Common myeloid progenitor, CD34-positive (primary cell): ENCODE measurements around the gene MKI67.
A peak's percentile ranks its signal among the peaks of the same experiment; 100 is the strongest.
"Not testable (repeated sequence)": the region's sequence is repeated elsewhere in the genome, so short reads cannot be mapped to it uniquely, and the experiment has no call there.

ENCODE experiments used
- CTCF ChIA-PET: fragments of 350-600 bp; sonication (Branson Sonifier 250); formaldehyde crosslinking; loops from one replicate; lab custom pipeline; 2021; ENCODE audit warnings: antibody characterized with exemption; lab: Charles Lee
- POLR2A ChIA-PET: fragments of 350-600 bp; sonication (Branson Sonifier 250); formaldehyde crosslinking; loops from one replicate; lab custom pipeline; 2021; ENCODE audit warnings: antibody characterized with exemption; lab: Charles Lee
- DNase-seq, 3 donors: peaks; one replicate each; pipeline versions ENCODE4 v3.0.0 to v3.0.0-alpha.2; 2013
- H3K27ac ChIP-seq, 2 experiments: 1 replicate in 1 of 2; 2 replicates in 1 of 2; pipeline ENCODE4 v1.7.0; 2013; ENCODE audit warnings: inconsistent platforms in 2 of 2, low read length in 2 of 2, mild to moderate bottlenecking in 2 of 2, low read depth in 1 of 2, moderate library complexity in 1 of 2; ENCODE audit not compliant: severe bottlenecking in 2 of 2, insufficient read depth in 1 of 2, poor library complexity in 1 of 2
- H3K27me3 ChIP-seq, 5 experiments: replicated peaks in 2 of 5; 1 replicate in 3 of 5; 2 replicates in 2 of 5; pipeline versions ENCODE4 v1.6.1 to v1.7.0; 2013; ENCODE audit warnings: low read length in 4 of 5, mild to moderate bottlenecking in 2 of 5, moderate library complexity in 2 of 5, inconsistent platforms in 1 of 5; ENCODE audit not compliant: insufficient read depth in 5 of 5, control insufficient read depth in 4 of 5
- H3K36me3 ChIP-seq, 4 experiments: 1 replicate in 2 of 4; 2 replicates in 2 of 4; pipeline versions ENCODE4 v1.6.1 to v1.7.0; 2013; ENCODE audit warnings: low read length in 3 of 4, control low read depth in 1 of 4, mild to moderate bottlenecking in 1 of 4; ENCODE audit not compliant: control insufficient read depth in 4 of 4, insufficient read depth in 4 of 4
- H3K4me1 ChIP-seq, 4 experiments: 1 replicate in 3 of 4; 2 replicates in 1 of 4; pipeline versions ENCODE4 v1.6.1 to v1.7.1; 2013; ENCODE audit warnings: low read length in 3 of 4, mild to moderate bottlenecking in 3 of 4, control low read depth in 1 of 4, inconsistent platforms in 1 of 4, moderate library complexity in 1 of 4; ENCODE audit not compliant: control insufficient read depth in 4 of 4, insufficient read depth in 4 of 4; ENCODE audit errors: control extremely low read depth in 1 of 4
- H3K4me3 ChIP-seq, 7 experiments: 1 replicate in 4 of 7; 2 replicates in 3 of 7; pipeline versions ENCODE4 v1.5.1 to v1.7.0; 2013; ENCODE audit warnings: mild to moderate bottlenecking in 7 of 7, low read length in 6 of 7, moderate library complexity in 6 of 7, inconsistent platforms in 2 of 7, low read depth in 2 of 7, control low read depth in 1 of 7; ENCODE audit not compliant: insufficient read depth in 4 of 7, control insufficient read depth in 1 of 7; ENCODE audit errors: extremely low read depth in 1 of 7
- H3K9me3 ChIP-seq, 5 experiments: 1 replicate in 4 of 5; 2 replicates in 1 of 5; pipeline versions ENCODE4 v1.6.1 to v1.7.1; 2013; ENCODE audit warnings: low read length in 4 of 5, mild to moderate bottlenecking in 2 of 5, inconsistent platforms in 1 of 5, low read depth in 1 of 5, moderate library complexity in 1 of 5; ENCODE audit not compliant: control insufficient read depth in 4 of 5, insufficient read depth in 2 of 5; ENCODE audit errors: control extremely low read depth in 1 of 5
- WGBS: methylation state at CpG from one replicate; pipeline ENCODE4 v1.1.5; 2013; ENCODE audit not compliant: insufficient coverage; 5-methylcytosine and 5-hydroxymethylcytosine counted together

MKI67 gene

GRCh38 chr10:128167926-128168520 lies 41.8 kb upstream of the MKI67 start:
- Histone ChIP-seq H3K4me3 (no peak overlapping the region), H3K36me3 (no peaks in the 10 kb centered on the region), H3K27ac (no peak overlapping the region), H3K27me3 (peaks cover 0 to 19% (median 7%) of the 10 kb centered on the region in 5 experiments), H3K9me3 (peaks cover 0 to 4% (median 1%) of the 10 kb centered on the region in 5 experiments), H3K4me1 (no peaks in the 10 kb centered on the region)
- DNase-seq: no peak
- POLR2A ChIA-PET: no interaction called here
- CTCF ChIA-PET: interaction anchor here (2.1 kb wide), 1 partner anchor 10 kb away, joined by 12 read pairs; no protein-coding TSS in a partner anchor
- 81% methylated on average over 3 of the region's 3 CpGs for WGBS

- 97% methylated on average over 3 of the region's 6 CpGs for WGBS
- not testable (repeated sequence) for H3K36me3 ChIP-seq
Observed at GRCh38 chr10:128167123-128167522, 40.9 kb upstream of the MKI67 start.

GRCh38 chr10:128166151-128166550 lies 39.9 kb upstream of the MKI67 start:
- WGBS: 100% methylated on average over 1 of the region's 2 CpGs
- ChIA-PET POLR2A (no interaction called here), CTCF (interaction anchor here (1.2 to 2.2 kb wide), 2 partner anchors 12 to 26 kb away, joined by 3 to 8 read pairs; no protein-coding TSS in a partner anchor)
- peaks cover 0 to 4% (median 0%) of the 10 kb centered on the region in 4 experiments for H3K4me1 ChIP-seq
- H3K27ac ChIP-seq: no peak overlapping the region
- H3K4me3 ChIP-seq: no peak overlapping the region
- DNase-seq: no peak
- no peaks in the 10 kb centered on the region for H3K36me3 ChIP-seq
- H3K9me3 ChIP-seq: no peaks in the 10 kb centered on the region
- H3K27me3 ChIP-seq: peaks cover 0 to 19% (median 7%) of the 10 kb centered on the region in 5 experiments

More at GRCh38 chr10:128167123-128167522, 40.9 kb upstream of the MKI67 start:
- H3K9me3 ChIP-seq, H3K4me3 ChIP-seq, DNase-seq, POLR2A ChIA-PET, H3K4me1 ChIP-seq, H3K27ac ChIP-seq: not testable (repeated sequence)
- CTCF ChIA-PET: interaction anchor here (2.2 kb wide), 1 partner anchor 11 kb away, joined by 8 read pairs; no protein-coding TSS in a partner anchor
- peaks cover 0 to 19% (median 7%) of the 10 kb centered on the region in 5 experiments for H3K27me3 ChIP-seq

- POLR2A ChIA-PET: no interaction called here
- Histone ChIP-seq H3K9me3 (no peaks in the 10 kb centered on the region), H3K4me1 (peaks cover 0 to 10% (median 3%) of the 10 kb centered on the region in 4 experiments), H3K27ac (no peak overlapping the region), H3K4me3 (no peak overlapping the region), H3K27me3 (peaks cover 0 to 19% (median 7%) of the 10 kb centered on the region in 5 experiments), H3K36me3 (no peaks in the 10 kb centered on the region)
- WGBS: 93% methylated on average over 5 of the region's 6 CpGs
- CTCF ChIA-PET: interaction anchor here (2.2 kb wide), 1 partner anchor 12 kb away, joined by 8 read pairs; no protein-coding TSS in a partner anchor
- DNase-seq: no peak
Observed at GRCh38 chr10:128165536-128165935, 39.3 kb upstream of the MKI67 start.

- Histone ChIP-seq H3K4me3 (no peak overlapping the region), H3K27me3 (peaks cover 0 to 4% (median under 1%) of the 10 kb centered on the region in 5 experiments), H3K36me3 (no peaks in the 10 kb centered on the region), H3K27ac (no peak overlapping the region), H3K9me3 (no peaks in the 10 kb centered on the region), H3K4me1 (peaks cover 0 to 17% (median 5%) of the 10 kb centered on the region in 4 experiments)
- DNase-seq: no peak
- POLR2A ChIA-PET: no interaction called here
- WGBS: 88% methylated on average over 5 of the region's 5 CpGs
- CTCF ChIA-PET: interaction anchor here (1.0 to 1.8 kb wide), 3 partner anchors 13 to 128 kb away, joined by 3 to 4 read pairs (median 4); no protein-coding TSS in a partner anchor
Observed at GRCh38 chr10:128163701-128164100, 37.5 kb upstream of the MKI67 start.

GRCh38 chr10:128161031-128161430 lies 34.8 kb upstream of the MKI67 start:
- H3K4me3 ChIP-seq: no peak overlapping the region
- H3K4me1 ChIP-seq: peaks cover 0 to 17% (median 5%) of the 10 kb centered on the region in 4 experiments
- WGBS: 58% methylated on average over 6 of the region's 7 CpGs
- H3K27ac ChIP-seq: no peak overlapping the region
- H3K9me3 ChIP-seq: no peaks in the 10 kb centered on the region
- POLR2A ChIA-PET: no interaction called here
- DNase-seq: peak in 2 of 3 donors; percentile 56 to 65
- H3K27me3 ChIP-seq: peaks cover 0 to 3% (median 0%) of the 10 kb centered on the region in 5 experiments
- CTCF ChIA-PET: interaction anchor here (1.9 kb wide), 1 partner anchor 11 kb away, joined by 12 read pairs; no protein-coding TSS in a partner anchor
- H3K36me3 ChIP-seq: no peaks in the 10 kb centered on the region

- ChIA-PET POLR2A (no interaction called here), CTCF (interaction anchor here (1.9 kb wide), 1 partner anchor 10 kb away, joined by 12 read pairs; no protein-coding TSS in a partner anchor)
- H3K4me1 ChIP-seq: peaks cover 0 to 17% (median 5%) of the 10 kb centered on the region in 4 experiments
- DNase-seq: no peak
- H3K27me3 ChIP-seq: peaks cover 0 to 2% (median 0%) of the 10 kb centered on the region in 5 experiments
- no peaks in the 10 kb centered on the region for H3K36me3 ChIP-seq
- no peak overlapping the region for H3K27ac ChIP-seq
- no peaks in the 10 kb centered on the region for H3K9me3 ChIP-seq
- no peak overlapping the region for H3K4me3 ChIP-seq
- 72% methylated on average over 6 of the region's 6 CpGs for WGBS
Observed at GRCh38 chr10:128160297-128160711, 34.1 kb upstream of the MKI67 start.
